ENCODE measurements around the gene ADGRE3. TPM values are rescaled to one million over a fixed set of nuclear protein-coding genes. Genes with fewer than 3 reads are reported as not detected.
"Not testable (repeated sequence)": the region's sequence is repeated elsewhere in the genome, so short reads cannot be mapped to it uniquely, and the experiment has no call there.

The ADGRE3 gene
- total and polyA plus RNA-seq, 2 of the 8 experiments (the other 6 are each of a cell fraction or from before 2014, with no cell fraction given): not detected

DNA sequence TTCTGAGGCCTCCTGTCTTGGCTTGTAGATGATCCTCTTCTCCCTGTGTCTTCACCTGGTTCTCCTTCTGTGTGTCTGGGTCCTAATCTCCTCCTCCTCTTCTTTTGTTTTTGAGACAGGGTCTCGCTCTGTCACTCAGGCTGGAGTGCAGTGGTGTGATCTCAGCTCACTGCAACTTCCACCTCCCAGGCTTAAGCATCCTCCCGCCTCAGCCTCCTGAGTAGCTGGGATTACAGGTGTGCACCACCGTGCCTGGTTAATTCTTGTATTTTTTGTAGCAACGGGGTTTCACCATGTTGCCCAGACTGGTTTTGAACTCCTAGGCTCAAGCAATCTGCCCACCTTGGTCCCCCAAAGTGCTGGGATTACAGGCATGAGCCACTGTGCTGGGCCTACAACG lies 62.4 kb downstream of the ADGRE3 start:
- CTCF ChIA-PET (ENCODE audit: partially characterized antibody): interaction anchor here (1.6 kb wide), 1 partner anchor 71 kb away, joined by 3 read pairs; no protein-coding TSS in a partner anchor
- H3K18ac ChIP-seq (ENCODE audit: extremely low read depth, low read length): not testable (repeated sequence)

More for the DNA sequence above, 62.4 kb downstream of the ADGRE3 start:
- H3K4me3 ChIP-seq (ENCODE audit: extremely low read depth in 1 of 4, insufficient read depth in 2 of 4, low read depth in 3 of 4, low read length in 4 of 4); H2BK15ac ChIP-seq (ENCODE audit: low read length); H4K5ac ChIP-seq (ENCODE audit: insufficient read length, low read depth, low read length); H2BK12ac ChIP-seq (ENCODE audit: low read depth, low read length); H3K23ac ChIP-seq (ENCODE audit: insufficient read length); H3K4me1 ChIP-seq (replicated peaks in 1 of 4; ENCODE audit: control insufficient read depth in 3 of 4, insufficient read depth in 4 of 4, low read length in 3 of 4); H2BK5ac ChIP-seq (ENCODE audit: low read depth, low read length); POLR2A ChIA-PET (ENCODE audit: partially characterized antibody); H3K56ac ChIP-seq (replicated peaks; ENCODE audit: insufficient read length, low read depth, low read length); H3K27me3 ChIP-seq (replicated peaks in 1 of 4; ENCODE audit: control insufficient read depth in 3 of 4, extremely low read depth in 1 of 4, insufficient read depth in 3 of 4, low read length in 3 of 4); DNase-seq (ENCODE audit: low read depth in 1 of 2, low spot score in 2 of 2); H3K79me1 ChIP-seq (ENCODE audit: low read depth, low read length); H3K27ac ChIP-seq (ENCODE audit: low read depth, low read length); H2BK120ac ChIP-seq (replicated peaks; ENCODE audit: low read depth, low read length); H3K36me3 ChIP-seq (ENCODE audit: control insufficient read depth in 2 of 4, insufficient read depth in 4 of 4, low read length in 3 of 4); H2AK5ac ChIP-seq (ENCODE audit: low read depth, low read length); H3K23me2 ChIP-seq (ENCODE audit: low read depth, low read length); H2BK20ac ChIP-seq (ENCODE audit: low read length); H4K20me1 ChIP-seq (replicated peaks in 1 of 2; ENCODE audit: control insufficient read depth in 1 of 2, insufficient read depth in 2 of 2, low read length in 2 of 2); H4K91ac ChIP-seq (replicated peaks; ENCODE audit: insufficient read length, low read length); H3K79me2 ChIP-seq (ENCODE audit: control insufficient read depth in 1 of 2, insufficient read depth in 2 of 2, low read length in 2 of 2); H3K14ac ChIP-seq (ENCODE audit: insufficient read length); H3K4ac ChIP-seq (replicated peaks; ENCODE audit: insufficient read length, low read depth, low read length); H3K9ac ChIP-seq (replicated peaks in 1 of 4; ENCODE audit: extremely low read depth in 1 of 4, low read depth in 3 of 4, low read length in 3 of 4); H3K4me2 ChIP-seq (ENCODE audit: insufficient read depth in 1 of 2, low read depth in 2 of 2, low read length in 2 of 2); FAIRE-seq; H4K8ac ChIP-seq (ENCODE audit: extremely low read depth, insufficient read depth, low read length); H2AFZ ChIP-seq (ENCODE audit: low read length): not testable (repeated sequence)
- peaks cover 43 to 64% of the 10 kb centered on the region in 2 experiments for H3K9me3 ChIP-seq (ENCODE audit: insufficient read depth in 2 of 2, low read depth in 1 of 2, low read length in 1 of 2)
- 57% methylated on average over 5 of the region's 5 CpGs; no CpG with 5 or more reads in 1 of the 2 experiments for WGBS, 2 experiments (ENCODE audit: extremely low coverage in 1 of 2, insufficient coverage in 1 of 2, insufficient read length in 1 of 2, insufficient replicate concordance in 2 of 2, low coverage in 1 of 2, low lambda C conversion rate in 2 of 2, missing lambda C conversion rate in 1 of 2)
